ENCODE measurements around the gene KIFC1. TPM values are rescaled to one million over a fixed set of nuclear protein-coding genes. Genes with fewer than 3 reads are reported as not detected.
A peak's percentile ranks its signal among the peaks of the same experiment; 100 is the strongest.
"Not testable (repeated sequence)": the region's sequence is repeated elsewhere in the genome, so short reads cannot be mapped to it uniquely, and the experiment has no call there.

Gene KIFC1
- total RNA-seq, 1 experiment from 2014 or later: 73.8 TPM

DNA sequence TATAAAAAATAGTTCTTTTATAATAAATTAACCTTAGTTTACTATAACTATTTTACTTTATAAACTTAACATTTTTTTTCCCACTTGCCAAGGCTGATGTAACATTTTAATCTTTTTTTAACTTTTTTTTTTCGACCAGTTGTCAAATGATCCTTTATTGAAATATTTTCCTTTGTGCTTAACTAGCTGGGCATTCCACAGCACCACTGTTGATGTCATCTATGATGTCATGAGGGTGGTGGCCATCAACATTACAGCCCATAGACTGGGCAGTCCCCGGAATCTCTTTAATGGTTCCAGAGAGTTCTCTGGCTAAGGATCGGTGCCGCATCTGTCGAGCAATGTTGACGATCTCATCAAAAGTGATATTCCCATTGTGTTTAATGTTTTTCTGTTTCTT lies 8.3 kb downstream of the KIFC1 start:
- no CpG with 5 or more reads among the region's 6 CpGs for WGBS (ENCODE audit: extremely low coverage, insufficient read length, low lambda C conversion rate)
- H3K18ac ChIP-seq (ENCODE audit: insufficient read length, low read depth, low read length); H3K27me3 Mint-ChIP-seq (ENCODE audit: low read depth); H2BK12ac ChIP-seq (ENCODE audit: insufficient read length, low read depth, low read length); H2BK5ac ChIP-seq (ENCODE audit: insufficient read length, low read length); H3K4me1 Mint-ChIP-seq; H2AK5ac ChIP-seq (ENCODE audit: insufficient read length, low read length); H3T11ph ChIP-seq (ENCODE audit: low read length); H3K27me3 ChIP-seq (ENCODE audit: insufficient read depth, low read length); H4K8ac ChIP-seq (replicated peaks; ENCODE audit: insufficient read length, low read depth, low read length); H3K27ac ChIP-seq (ENCODE audit: insufficient read length, low read depth, low read length); H3K23ac ChIP-seq (ENCODE audit: insufficient read length, low read depth, low read length); DNase-seq; H3K14ac ChIP-seq (ENCODE audit: insufficient read depth, low read length); H3K23me2 ChIP-seq (ENCODE audit: insufficient read length, low read depth, low read length, poor library complexity, severe bottlenecking); H3K9me3 Mint-ChIP-seq; H2BK120ac ChIP-seq (ENCODE audit: low read depth, low read length, poor library complexity, severe bottlenecking); H2AFZ ChIP-seq (ENCODE audit: low read length); H4K5ac ChIP-seq (ENCODE audit: insufficient read length, low read depth, low read length); H2BK20ac ChIP-seq (ENCODE audit: low read depth, low read length, poor library complexity, severe bottlenecking); H3K9ac ChIP-seq (ENCODE audit: extremely low read depth, insufficient read length, low read length); H2BK15ac ChIP-seq (ENCODE audit: low read depth, low read length); H3K4ac ChIP-seq (ENCODE audit: low read depth, low read length); H4K20me1 ChIP-seq (ENCODE audit: control insufficient read depth, insufficient read depth, insufficient read length); H3K56ac ChIP-seq (ENCODE audit: insufficient read length, low read depth, low read length); H4K91ac ChIP-seq (ENCODE audit: insufficient read length, low read depth, low read length); H3K4me1 ChIP-seq (ENCODE audit: insufficient read depth, low read length); H3K4me3 Mint-ChIP-seq; H3K79me1 ChIP-seq (ENCODE audit: insufficient read depth, low read depth, low read length, poor library complexity, severe bottlenecking); H3K4me2 ChIP-seq (ENCODE audit: insufficient read depth, insufficient read length, low read length); H3K9me3 ChIP-seq (ENCODE audit: control insufficient read depth, low read depth, low read length): not testable (repeated sequence)
- peak overlapping the region in 2 of 3 experiments; percentile 16 to 46; a peak in 1 of 7 replicates for H3K27ac Mint-ChIP-seq
- H3K36me3 Mint-ChIP-seq (ENCODE audit: insufficient read depth in 1 of 3, low read depth in 3 of 3): peaks cover 48 to 75% (median 74%) of the 10 kb centered on the region in 3 experiments; a peak in 6 of 7 replicates
- peaks cover 14% of the 10 kb centered on the region; the same call in 1 of the 2 replicates for H3K79me2 ChIP-seq (ENCODE audit: insufficient read depth, low read length)
